NCI-H2227 (cell line): ENCODE measurements around the gene RRAGA.
"Not testable (repeated sequence)": the region's sequence is repeated elsewhere in the genome, so short reads cannot be mapped to it uniquely, and the experiment has no call there.

Experiments used
- DNase-seq: peaks from one replicate; lab custom pipeline; 2025; ENCODE audit not compliant: unreplicated experiment; lab: John Stamatoyannopoulos, UW

Gene RRAGA

DNA sequence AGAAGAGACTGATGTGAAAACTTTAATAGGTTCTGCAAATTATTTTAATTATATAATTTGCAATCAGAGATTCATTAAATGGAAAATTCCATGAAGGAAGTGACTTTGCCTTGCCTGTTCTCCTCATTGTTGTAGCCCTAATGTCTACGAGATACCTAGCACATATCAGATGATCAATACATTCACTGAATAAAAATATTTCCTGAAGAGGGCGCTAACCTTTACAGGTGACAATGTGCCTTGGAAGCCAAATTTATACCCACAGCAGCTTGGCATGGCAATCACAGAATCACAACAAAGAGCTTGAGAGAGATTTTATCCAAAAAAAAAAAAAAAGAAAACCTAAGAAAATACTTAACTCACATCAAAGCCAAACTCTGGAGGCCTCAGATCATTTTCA is 36.1 kb downstream of the RRAGA start:
- DNase-seq: peak; percentile 43

DNA sequence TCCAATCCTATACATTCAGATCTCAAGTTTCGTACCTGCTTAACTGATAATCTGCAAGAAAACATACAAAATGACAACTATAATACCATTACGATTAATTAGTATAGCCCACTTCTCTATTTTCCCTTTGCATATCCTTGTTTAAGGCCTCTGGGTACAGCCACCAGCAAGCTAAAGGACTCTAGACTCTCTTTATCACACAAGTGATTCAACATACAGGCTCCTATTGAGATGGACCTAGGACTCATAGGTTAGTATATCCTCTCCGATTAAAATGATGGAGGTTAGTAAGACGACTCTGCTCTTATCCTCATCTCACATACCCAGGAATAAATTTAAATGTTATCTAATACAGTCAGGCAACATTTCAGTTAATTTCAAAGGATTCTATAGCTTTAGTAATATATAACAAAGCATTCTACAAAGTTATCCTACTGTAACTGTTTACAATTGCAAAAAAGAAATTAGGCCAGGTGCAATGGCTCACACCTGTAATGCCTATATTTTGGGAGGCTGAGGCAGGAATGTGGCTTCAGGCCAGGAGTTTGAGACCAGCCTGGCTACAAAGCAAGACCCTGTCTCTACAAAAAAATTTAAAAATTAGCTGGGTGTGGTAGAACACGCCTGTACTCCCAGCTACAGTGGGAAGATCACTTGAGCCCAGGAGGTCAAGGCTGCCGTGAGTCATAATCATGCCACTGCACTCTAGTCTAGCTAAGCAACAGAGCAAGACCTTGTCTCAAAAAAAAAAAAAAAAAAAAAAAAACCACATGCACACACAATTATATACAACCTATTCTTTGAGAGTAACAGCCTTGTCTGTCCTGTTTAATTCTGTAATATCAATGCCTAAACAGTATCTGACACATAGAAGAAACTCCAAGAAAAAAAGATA is 38.1 kb downstream of the RRAGA start:
- no peak for DNase-seq

GRCh38 chr9:19097431-19097830 is 48.2 kb downstream of the RRAGA start:
- DNase-seq: not testable (repeated sequence)
